Fibroblast of skin of abdomen (primary cell): ENCODE measurements around the gene ZC3H12C.
A peak's percentile ranks its signal among the peaks of the same experiment; 100 is the strongest.

Experiments
- DNase-seq: peaks from one replicate; pipeline ENCODE4 v3.0.0-alpha.2; 2013

The ZC3H12C gene

DNA sequence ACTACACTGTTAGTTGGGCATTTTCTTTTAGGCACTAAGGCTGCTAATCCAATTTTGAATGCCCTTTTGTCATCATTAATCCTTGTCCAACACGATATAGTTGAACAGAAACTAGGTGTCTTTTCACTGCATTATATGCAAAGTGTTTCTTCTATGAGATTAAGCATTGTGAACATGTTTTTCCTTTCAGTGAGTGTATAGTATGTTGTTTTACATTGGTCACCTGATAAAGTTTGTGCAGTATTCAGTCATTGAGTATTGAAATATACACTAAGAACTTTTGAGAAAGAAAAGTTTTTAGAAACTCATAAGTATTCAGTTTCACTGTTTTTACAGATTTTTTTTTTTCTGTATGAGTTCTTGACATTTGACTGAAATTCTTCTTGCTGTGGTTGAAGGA, 59.0 kb downstream of the ZC3H12C start:
- no peak for DNase-seq

- no peak for DNase-seq
Observed at GRCh38 chr11:110153474-110153873, 60.3 kb downstream of the ZC3H12C start.

DNA sequence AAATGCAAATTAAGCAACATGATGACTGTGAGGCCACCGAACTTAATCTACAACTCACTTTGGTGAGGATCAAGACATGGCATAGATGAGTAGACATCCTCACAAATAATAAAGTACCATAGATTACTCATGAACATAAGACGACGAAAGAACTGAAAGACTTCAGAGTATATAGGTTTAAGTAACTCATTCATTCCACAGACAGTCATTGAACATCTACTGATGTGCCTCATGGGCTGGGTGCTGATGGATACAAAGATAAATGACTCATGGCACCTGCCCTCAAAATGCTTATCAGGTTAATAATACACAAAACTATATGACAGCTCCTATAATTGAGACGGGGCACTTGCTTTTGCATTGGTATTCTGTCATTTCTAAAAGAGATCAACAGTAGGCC, 63.3 kb downstream of the ZC3H12C start:
- DNase-seq: no peak

GRCh38 chr11:110158317-110159200, 65.4 kb downstream of the ZC3H12C start:
- no peak for DNase-seq

- no peak for DNase-seq
Observed at GRCh38 chr11:110159476-110159875, 66.3 kb downstream of the ZC3H12C start.

GRCh38 chr11:110160016-110160415, 66.8 kb downstream of the ZC3H12C start:
- DNase-seq: no peak

GRCh38 chr11:110160437-110160836, 67.2 kb downstream of the ZC3H12C start:
- DNase-seq: no peak

DNA sequence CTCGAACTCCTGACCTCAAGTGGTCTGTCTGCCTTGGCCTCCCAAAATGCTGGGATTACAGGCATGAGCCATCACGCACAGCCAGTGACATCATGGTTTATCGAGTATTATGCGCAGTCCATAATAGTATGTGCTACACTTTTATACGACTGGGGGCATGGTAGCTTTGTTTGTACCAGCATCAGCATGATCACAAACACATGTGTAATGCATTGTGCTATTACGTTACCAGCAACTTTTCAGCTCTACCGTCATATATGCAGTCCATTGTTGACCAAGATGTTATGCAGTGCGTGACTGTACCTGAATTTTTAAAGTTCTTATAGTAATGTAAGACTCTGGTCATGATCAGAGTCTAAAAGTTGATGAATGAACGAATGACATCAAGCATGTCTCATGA, 67.9 kb downstream of the ZC3H12C start:
- no peak for DNase-seq

DNA sequence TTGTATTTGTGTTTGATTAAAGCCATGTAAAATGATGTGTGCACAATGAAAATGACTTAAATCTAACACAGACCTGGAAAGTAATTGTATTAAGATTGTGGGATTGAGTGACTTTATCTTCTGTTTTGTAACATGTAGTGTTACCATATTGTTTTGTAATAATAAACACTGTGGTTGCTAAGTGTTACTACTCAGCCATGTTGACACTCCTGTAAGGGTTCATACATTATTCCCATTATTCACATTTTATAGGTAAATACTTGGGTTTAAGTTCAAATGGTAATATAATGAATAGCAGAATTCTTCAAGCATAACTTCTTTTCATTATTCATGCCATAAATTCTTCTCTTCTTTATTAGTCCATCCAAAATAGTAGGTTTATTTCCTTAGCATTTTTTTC, 69.0 kb downstream of the ZC3H12C start:
- DNase-seq: no peak

DNA sequence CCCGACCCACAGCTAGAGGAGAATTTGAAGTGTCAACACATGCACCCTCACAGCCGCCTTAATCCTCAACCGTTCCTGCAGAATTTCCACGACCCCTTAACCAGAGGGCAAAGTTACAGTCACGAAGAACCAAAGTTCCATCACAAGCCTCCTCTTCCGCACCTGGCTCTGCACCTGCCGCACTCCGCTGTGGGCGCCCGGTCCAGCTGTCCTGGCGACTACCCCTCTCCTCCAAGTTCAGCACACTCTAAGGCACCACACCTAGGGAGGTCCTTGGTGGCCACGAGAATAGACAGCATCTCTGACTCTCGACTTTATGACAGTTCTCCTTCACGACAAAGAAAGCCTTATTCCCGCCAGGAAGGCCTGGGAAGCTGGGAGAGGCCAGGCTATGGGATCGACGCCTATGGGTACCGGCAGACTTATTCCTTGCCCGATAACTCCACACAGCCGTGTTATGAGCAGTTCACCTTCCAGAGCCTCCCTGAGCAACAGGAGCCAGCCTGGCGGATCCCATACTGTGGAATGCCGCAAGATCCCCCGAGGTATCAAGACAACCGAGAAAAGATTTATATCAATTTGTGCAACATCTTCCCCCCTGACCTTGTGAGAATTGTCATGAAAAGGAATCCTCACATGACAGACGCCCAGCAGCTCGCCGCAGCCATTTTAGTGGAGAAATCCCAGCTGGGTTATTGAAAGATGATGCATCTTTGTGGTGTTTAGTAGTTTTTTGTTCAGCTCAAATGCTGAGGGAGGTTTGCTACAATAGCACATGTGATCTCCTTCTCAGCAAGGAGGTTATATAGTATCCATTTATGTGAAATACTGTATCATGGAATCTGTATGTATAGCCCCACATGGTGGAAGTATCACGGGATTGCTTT, 72.1 kb downstream of the ZC3H12C start:
- DNase-seq: no peak

DNA sequence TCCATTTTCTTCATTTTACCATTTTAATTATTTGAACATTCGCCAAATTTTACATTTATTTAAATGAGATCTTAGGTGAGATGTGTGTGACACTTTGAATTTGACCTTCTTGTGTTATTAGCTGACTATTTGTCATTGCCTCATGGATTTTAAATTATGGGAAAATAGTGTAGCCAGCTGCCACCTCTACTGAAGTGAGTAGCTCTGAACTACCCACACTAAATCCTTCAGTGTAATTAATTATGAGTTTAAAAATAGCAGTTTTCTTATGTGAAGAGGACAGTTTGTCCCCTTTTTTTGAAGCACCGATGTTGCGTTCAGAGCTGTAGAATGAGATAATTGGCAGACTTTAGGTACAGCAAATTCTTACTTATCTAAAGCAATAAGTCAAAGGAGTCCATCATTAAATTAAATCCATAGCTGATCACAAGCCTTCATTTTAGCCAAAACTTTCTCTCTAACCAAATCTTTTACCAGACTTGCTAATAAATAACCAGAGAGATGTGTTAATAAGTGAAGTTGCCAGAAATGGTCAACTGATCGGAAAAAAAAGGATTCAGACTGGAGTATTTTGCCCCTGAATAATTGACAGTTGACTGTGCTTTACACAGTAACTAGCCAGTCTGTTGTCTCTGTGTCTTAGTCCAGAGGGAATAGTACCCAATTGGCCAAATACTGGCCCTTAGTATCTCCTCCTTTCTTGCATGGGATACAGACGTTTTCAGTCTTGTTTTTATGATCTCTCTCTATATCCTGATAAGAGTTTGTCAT, 75.0 kb downstream of the ZC3H12C start:
- no peak for DNase-seq

- DNase-seq: no peak
Observed at GRCh38 chr11:110169738-110170137, 76.5 kb downstream of the ZC3H12C start.

- DNase-seq: no peak
Observed at GRCh38 chr11:110172468-110173065, 79.4 kb downstream of the ZC3H12C start.

DNA sequence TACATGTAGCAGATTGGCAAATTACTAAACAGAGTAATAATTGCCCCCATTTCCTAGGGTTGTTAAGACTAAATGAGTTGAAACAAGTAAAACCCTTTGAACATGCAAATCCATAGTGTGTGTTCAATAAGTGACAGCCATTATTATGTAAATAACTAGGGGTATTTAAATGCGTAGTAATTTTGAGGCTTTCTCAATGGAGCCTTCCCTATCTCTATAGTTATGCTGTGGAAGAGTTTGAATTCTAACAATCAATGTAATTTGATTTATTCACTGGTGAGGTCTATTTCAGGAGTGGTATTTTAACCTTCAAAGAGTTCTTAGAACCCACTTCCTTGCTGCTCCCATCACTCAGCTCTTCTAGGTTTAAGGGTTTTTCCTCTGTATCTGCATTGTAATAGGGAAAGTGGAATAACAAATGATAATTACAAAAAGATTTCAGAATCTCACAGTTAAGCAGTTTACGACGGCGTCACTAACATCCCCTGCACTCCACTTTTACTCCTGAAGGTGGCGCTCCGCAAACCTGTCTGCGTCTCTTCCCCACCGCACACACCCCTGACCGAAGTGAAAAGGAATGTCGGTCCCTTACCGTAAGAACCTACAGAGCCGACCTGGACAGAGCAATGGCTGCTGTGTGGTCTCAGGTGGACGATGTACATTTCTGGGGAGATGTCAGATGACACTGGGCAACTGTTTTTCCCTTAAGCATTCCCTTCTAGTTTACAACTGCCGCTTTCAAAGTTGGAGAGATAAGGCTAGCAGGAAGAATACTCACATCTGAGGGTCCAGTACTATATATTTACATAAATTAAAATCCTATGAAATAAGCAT, 80.8 kb downstream of the ZC3H12C start:
- peak; percentile 61 for DNase-seq

- peak; percentile 47 for DNase-seq
Observed at GRCh38 chr11:110174645-110175310, 81.6 kb downstream of the ZC3H12C start.

- peak; percentile 23 for DNase-seq
Observed at GRCh38 chr11:110176366-110177085, 83.3 kb downstream of the ZC3H12C start.

GRCh38 chr11:110177086-110177456, 83.9 kb downstream of the ZC3H12C start:
- DNase-seq: no peak

DNA sequence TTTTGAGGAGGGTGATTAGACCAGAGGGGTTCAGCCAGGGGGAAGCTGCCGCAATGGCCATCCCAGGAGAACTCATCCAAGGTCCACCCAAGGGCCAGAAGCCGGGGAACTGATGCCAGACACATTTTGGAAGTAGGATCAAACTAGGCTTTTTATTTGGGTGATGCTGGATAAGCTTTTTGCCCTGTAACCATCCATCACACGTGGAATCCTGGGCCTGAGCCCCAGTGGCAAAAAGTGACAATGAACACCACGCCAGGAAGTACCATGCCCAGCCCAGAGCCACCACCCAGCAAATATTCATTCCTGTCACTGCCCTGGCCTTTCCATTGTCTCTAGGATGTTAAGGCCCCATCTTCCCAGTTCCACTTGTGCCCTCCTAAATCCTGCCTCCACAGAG, 85.9 kb downstream of the ZC3H12C start:
- no peak for DNase-seq

GRCh38 chr11:110182886-110183285, 89.7 kb downstream of the ZC3H12C start:
- peak; percentile 61 for DNase-seq

DNA sequence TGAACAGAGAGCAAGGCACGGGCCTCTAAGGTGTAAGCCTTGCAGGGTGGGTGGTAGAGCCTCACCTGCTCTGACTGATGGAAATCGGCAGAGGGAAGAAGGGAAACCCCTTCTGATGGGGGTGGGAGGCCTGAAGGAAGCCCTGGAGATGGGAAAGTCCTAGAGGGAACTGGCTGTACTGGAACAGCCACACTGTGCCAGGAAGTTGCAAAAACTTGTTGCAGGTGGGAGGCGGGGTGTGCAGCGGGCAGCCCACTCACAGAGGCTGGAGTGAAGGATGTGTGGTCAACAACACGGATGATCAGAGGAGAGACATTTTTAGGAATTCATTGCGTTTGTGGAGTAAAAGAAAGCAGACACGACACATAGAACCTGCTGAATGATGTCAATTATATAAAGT, 91.3 kb downstream of the ZC3H12C start:
- DNase-seq: no peak
